HEK293 (cell line): ENCODE measurements around the gene TSC2.
A peak's percentile ranks its signal among the peaks of the same experiment; 100 is the strongest.

ENCODE experiments used
- CTCF ChIA-PET: fragments of 350-600 bp; formaldehyde crosslinking; extraction: SDS; loops from one replicate; lab custom pipeline; 2021; ENCODE audit warnings: antibody characterized with exemption; lab: Yijun Ruan, JAX
- POLR2A ChIA-PET: fragments of 300-600 bp; formaldehyde crosslinking; extraction: SDS; loops from one replicate; lab custom pipeline; 2020; ENCODE audit warnings: antibody characterized with exemption, inconsistent platforms; lab: Yijun Ruan, JAX
- H3K27ac ChIP-seq: fragments of 200-500 bp; sonication (Bioruptor generic); 2 replicates; pipeline ENCODE4 v1.5.1; 2014; ENCODE audit warnings: low read depth, low read length, control low read depth, inconsistent platforms; ENCODE audit errors: extremely low read depth
- H3K36me3 ChIP-seq, 2 experiments: fragments of 200-500 bp in 1 of 2; sonication (Bioruptor generic) in 1 of 2; 1 replicate in 1 of 2; 2 replicates in 1 of 2; pipeline ENCODE4 v1.5.1; 2014 to 2017; ENCODE audit warnings: inconsistent platforms in 2 of 2, low read length in 2 of 2; ENCODE audit not compliant: control insufficient read depth in 2 of 2, insufficient read depth in 1 of 2
- H3K4me1 ChIP-seq: fragments of 200-500 bp; sonication (Bioruptor generic); 2 replicates; pipeline ENCODE4 v1.5.1; 2014; ENCODE audit warnings: mild to moderate bottlenecking, low read length, inconsistent platforms; ENCODE audit not compliant: control insufficient read depth, insufficient read depth
- H3K4me3 ChIP-seq: 2 replicates; pipeline ENCODE4 v1.5.1; 2011; ENCODE audit warnings: low read depth, mild to moderate bottlenecking, control low read depth, low read length, moderate library complexity
- H3K9me3 ChIP-seq: fragments of 200-500 bp; sonication (Bioruptor generic); 2 replicates; pipeline ENCODE4 v1.5.1; 2014; ENCODE audit warnings: low read depth, low read length, inconsistent platforms; ENCODE audit not compliant: control insufficient read depth, insufficient read depth
- BCL11A ChIP-seq: fragments of 450-650 bp; formaldehyde crosslinking; IDR thresholded peaks from 2 replicates; pipeline ENCODE4 v1.5.1; 2016; ENCODE audit warnings: low read depth, missing biosample characterization, missing genetic modification characterization
- GLIS2 ChIP-seq: fragments of 450-650 bp; formaldehyde crosslinking; IDR thresholded peaks from 2 replicates; pipeline ENCODE4 v1.5.1; 2016; ENCODE audit warnings: missing biosample characterization, missing genetic modification characterization
- HOXA7 ChIP-seq: sonication (generic); formaldehyde crosslinking; IDR thresholded peaks from 2 replicates; pipeline ENCODE4 v1.8.1; 2022; ENCODE audit warnings: missing genetic modification reagents, borderline replicate concordance
- KLF1 ChIP-seq: fragments of 450-650 bp; formaldehyde crosslinking; IDR thresholded peaks from 2 replicates; pipeline ENCODE4 v1.5.1; 2016; ENCODE audit warnings: missing biosample characterization, missing genetic modification characterization
- MZF1 ChIP-seq: fragments of 450-650 bp; formaldehyde crosslinking; IDR thresholded peaks from 2 replicates; pipeline ENCODE4 v1.5.1; 2017; ENCODE audit warnings: missing biosample characterization, missing genetic modification characterization, borderline replicate concordance
- REPIN1 ChIP-seq: fragments of 450-650 bp; formaldehyde crosslinking; IDR thresholded peaks from 2 replicates; pipeline ENCODE4 v1.5.1; 2017; ENCODE audit warnings: missing biosample characterization, missing genetic modification characterization, low read depth
- SETDB1 ChIP-seq: IDR thresholded peaks from one replicate; pipeline ENCODE4 v1.6.1; 2017; ENCODE audit warnings: mild to moderate bottlenecking, low read length, moderate library complexity, mixed read lengths; ENCODE audit not compliant: insufficient read length
- ZBTB6 ChIP-seq: fragments of 450-650 bp; formaldehyde crosslinking; IDR thresholded peaks from 2 replicates; pipeline ENCODE4 v1.5.1; 2017; ENCODE audit warnings: missing biosample characterization, missing genetic modification characterization
- ZNF146 ChIP-seq: fragments of 450-650 bp; formaldehyde crosslinking; IDR thresholded peaks from 2 replicates; pipeline ENCODE4 v1.5.1; 2016; ENCODE audit warnings: missing biosample characterization, missing genetic modification characterization
- ZNF16 ChIP-seq: fragments of 450-650 bp; formaldehyde crosslinking; IDR thresholded peaks from 2 replicates; pipeline ENCODE4 v1.5.1; 2016; ENCODE audit warnings: low read depth, missing biosample characterization, missing genetic modification characterization
- ZNF174 ChIP-seq: fragments of 450-650 bp; formaldehyde crosslinking; IDR thresholded peaks from 2 replicates; pipeline ENCODE4 v1.5.0; 2017; ENCODE audit warnings: missing biosample characterization, mild to moderate bottlenecking, missing genetic modification characterization
- ZNF18 ChIP-seq: fragments of 450-650 bp; formaldehyde crosslinking; IDR thresholded peaks from 2 replicates; pipeline ENCODE4 v1.5.1; 2016; ENCODE audit warnings: missing biosample characterization, missing genetic modification characterization
- ZNF280C ChIP-seq: fragments of 450-650 bp; formaldehyde crosslinking; IDR thresholded peaks from 2 replicates; pipeline ENCODE4 v1.5.1; 2016; ENCODE audit warnings: missing biosample characterization, missing genetic modification characterization
- ZNF354C ChIP-seq: fragments of 450-650 bp; formaldehyde crosslinking; IDR thresholded peaks from 2 replicates; pipeline ENCODE4 v1.5.1; 2016; ENCODE audit warnings: missing biosample characterization, missing genetic modification characterization, low read depth, borderline replicate concordance
- ZNF449 ChIP-seq: fragments of 450-650 bp; formaldehyde crosslinking; IDR thresholded peaks from 2 replicates; pipeline ENCODE4 v1.5.1; 2017; ENCODE audit warnings: missing biosample characterization, mild to moderate bottlenecking, missing genetic modification characterization, moderate library complexity
- ZNF558 ChIP-seq: fragments of 450-650 bp; formaldehyde crosslinking; IDR thresholded peaks from 2 replicates; pipeline ENCODE4 v1.5.1; 2016; ENCODE audit warnings: missing biosample characterization, missing genetic modification characterization
- ZNF561 ChIP-seq: fragments of 450-650 bp; IDR thresholded peaks from 2 replicates; pipeline ENCODE4 v1.5.1; 2018; ENCODE audit warnings: missing biosample characterization, missing genetic modification characterization, borderline replicate concordance
- ZNF580 ChIP-seq: fragments of 450-650 bp; formaldehyde crosslinking; IDR thresholded peaks from 2 replicates; pipeline ENCODE4 v1.5.1; 2016; ENCODE audit warnings: missing biosample characterization, missing genetic modification characterization
- ZNF639 ChIP-seq: fragments of 450-650 bp; formaldehyde crosslinking; IDR thresholded peaks from 2 replicates; pipeline ENCODE4 v1.5.1; 2016; ENCODE audit warnings: missing biosample characterization, missing genetic modification characterization
- ZNF707 ChIP-seq: fragments of 450-650 bp; formaldehyde crosslinking; IDR thresholded peaks from 2 replicates; pipeline ENCODE4 v1.5.1; 2016; ENCODE audit warnings: missing biosample characterization, missing genetic modification characterization

Gene TSC2

GRCh38 chr16:2066139-2066538, 18.4 kb downstream of the TSC2 start:
- Histone ChIP-seq H3K4me1 (no peaks in the 10 kb centered on the region), H3K9me3 (no peaks in the 10 kb centered on the region), H3K36me3 (peaks cover 14 to 81% of the 10 kb centered on the region in 2 experiments; a peak in 2 of 3 replicates), H3K4me3 (no peak overlapping the region), H3K27ac (no peak overlapping the region)
- ChIA-PET CTCF (interaction anchor here (0.6 kb wide), 3 partner anchors 12 to 47 kb away, joined by 3 to 5 read pairs (median 4); partner anchors contain the start of gene NPW), POLR2A (interaction anchor here (0.6 to 1.2 kb wide), 2 partner anchors 19 to 359 kb away, joined by 3 to 5 read pairs; partner anchors contain the start of gene NTHL1)
- TF ChIP-seq ZNF16 (tag by site-specific recombination) (no peak), ZNF146 (tag by site-specific recombination) (peak; percentile 100)

GRCh38 chr16:2070576-2071453, 23.0 kb downstream of the TSC2 start:
- ChIA-PET CTCF (interaction anchor here (0.7 kb wide), 1 partner anchor 48 kb away, joined by 3 read pairs; no protein-coding TSS in a partner anchor), POLR2A (no interaction called here)
- Histone ChIP-seq H3K36me3 (peaks cover 14 to 86% of the 10 kb centered on the region in 2 experiments; a peak in 2 of 3 replicates), H3K4me3 (no peak overlapping the region), H3K27ac (no peak overlapping the region), H3K9me3 (no peaks in the 10 kb centered on the region), H3K4me1 (no peaks in the 10 kb centered on the region)
- TF ChIP-seq REPIN1 (tag by site-specific recombination) (no peak), ZNF580 (tag by site-specific recombination) (no peak), HOXA7 (CRISPR knock-in tag) (no peak), ZNF18 (tag by site-specific recombination) (no peak), ZNF561 (no peak)

GRCh38 chr16:2071454-2072202, 23.8 kb downstream of the TSC2 start:
- peaks cover 9 to 87% of the 10 kb centered on the region in 2 experiments; a peak in 2 of 3 replicates for H3K36me3 ChIP-seq
- no peak overlapping the region for H3K4me3 ChIP-seq
- no peaks in the 10 kb centered on the region for H3K9me3 ChIP-seq
- ChIA-PET CTCF (interaction anchor here (1.0 kb wide), 1 partner anchor 69 kb away, joined by 7 read pairs; no protein-coding TSS in a partner anchor), POLR2A (no interaction called here)
- no peaks in the 10 kb centered on the region for H3K4me1 ChIP-seq
- H3K27ac ChIP-seq, result no peak overlapping the region
- TF ChIP-seq ZNF280C (tag by site-specific recombination) (no peak), ZNF558 (tag by site-specific recombination) (no peak), ZNF174 (tag by site-specific recombination) (no peak), GLIS2 (tag by site-specific recombination) (no peak), ZNF354C (tag by site-specific recombination) (no peak), ZNF639 (tag by site-specific recombination) (no peak), ZNF449 (tag by site-specific recombination) (no peak), SETDB1 (no peak), BCL11A (no peak), MZF1 (no peak), ZNF707 (tag by site-specific recombination) (no peak), ZNF16 (tag by site-specific recombination) (no peak), KLF1 (tag by site-specific recombination) (no peak), ZBTB6 (tag by site-specific recombination) (no peak)
